ENCODE data around the gene DCAF11.

The DCAF11 gene

GRCh38 chr14:24079491-24080141 lies 35.0 kb upstream of the DCAF11 start:
- no peak for DNase-seq

- no peak for DNase-seq
Observed at GRCh38 chr14:24080142-24080530, 34.4 kb upstream of the DCAF11 start.

- DNase-seq: peak; percentile 72
Observed at GRCh38 chr14:24080888-24081738, 33.5 kb upstream of the DCAF11 start.

- DNase-seq: no peak
Observed at GRCh38 chr14:24081739-24082211, 32.8 kb upstream of the DCAF11 start.

GRCh38 chr14:24082411-24083080 lies 32.0 kb upstream of the DCAF11 start:
- no peak for DNase-seq

GRCh38 chr14:24083462-24083861 lies 31.1 kb upstream of the DCAF11 start:
- no peak for DNase-seq

- DNase-seq: no peak
Observed at GRCh38 chr14:24084440-24084839, 30.1 kb upstream of the DCAF11 start.

GRCh38 chr14:24085215-24085614 lies 29.4 kb upstream of the DCAF11 start:
- DNase-seq: no peak

- DNase-seq: no peak
Observed at GRCh38 chr14:24086193-24086955, 28.2 kb upstream of the DCAF11 start.

- no peak for DNase-seq
Observed at GRCh38 chr14:24087004-24087403, 27.6 kb upstream of the DCAF11 start.

GRCh38 chr14:24088095-24088494 lies 26.5 kb upstream of the DCAF11 start:
- no peak for DNase-seq

- DNase-seq: no peak
Observed at GRCh38 chr14:24089890-24090289, 24.7 kb upstream of the DCAF11 start.

- no peak for DNase-seq
Observed at GRCh38 chr14:24092110-24092504, 22.5 kb upstream of the DCAF11 start.

- DNase-seq: no peak
Observed at GRCh38 chr14:24092505-24093206, 21.9 kb upstream of the DCAF11 start.

- no peak for DNase-seq
Observed at GRCh38 chr14:24093207-24093900, 21.2 kb upstream of the DCAF11 start.

GRCh38 chr14:24093901-24094840 lies 20.4 kb upstream of the DCAF11 start, which contains the start of gene PCK2:
Gene PCK2 (plus strand): TSS chr14:24094311. CDS start chr14:24094406, 95 bp downstream.
- DNase-seq: peak; percentile 73

GRCh38 chr14:24094841-24095270 lies 19.7 kb upstream of the DCAF11 start:
- DNase-seq: peak; percentile 9

- DNase-seq: peak; percentile 46
Observed at GRCh38 chr14:24095271-24096068, 19.1 kb upstream of the DCAF11 start.

- DNase-seq: no peak
Observed at GRCh38 chr14:24096545-24097181, 17.9 kb upstream of the DCAF11 start.
